Gastroesophageal sphincter (tissue), 3 donors: ENCODE data around the gene MAML2.

Source experiments
- CTCF ChIP-seq, 4 experiments: fragments of 200-600 bp in 2 of 4; fragments of 450-650 bp in 2 of 4; sonication (generic) in 1 of 4; IDR thresholded peaks; one replicate each; pipeline ENCODE4 v1.5.1; 2017 to 2019; ENCODE audit warnings: antibody characterized with exemption in 4 of 4, mild to moderate bottlenecking in 2 of 4, moderate library complexity in 2 of 4
- POLR2A ChIP-seq, 2 donors: fragments of 450-650 bp; IDR thresholded peaks; one replicate each; pipeline ENCODE4 v1.6.1; 2017; ENCODE audit warnings: antibody characterized with exemption in 2 of 2, mild to moderate bottlenecking in 2 of 2, moderate library complexity in 1 of 2
- POLR2AphosphoS5 ChIP-seq: sonication (generic); formaldehyde crosslinking; IDR thresholded peaks from one replicate; pipeline ENCODE4 v1.6.1; 2017; ENCODE audit warnings: antibody characterized with exemption

- TF ChIP-seq POLR2A (IDR thresholded peaks at IDR 0.05) (no peak), CTCF (IDR thresholded peaks at IDR 0.05) (no peak), POLR2AphosphoS5 (no peak)
Measured at GRCh38 chr11:96329419-96329818, 13.6 kb downstream of the MAML2 start.
